MM.1S (cell line): ENCODE measurements around the gene CNOT8.

Experiments
- DNase-seq: peaks from one replicate; pipeline ENCODE4 v3.0.0-alpha.2; 2015
- H2AFZ ChIP-seq: fragments of 300-600 bp; sonication (generic); 2 replicates; pipeline ENCODE4 v1.6.0; 2016; ENCODE audit warnings: antibody characterized with exemption, low read length
- H3F3A ChIP-seq: fragments of 300-600 bp; sonication (generic); 2 replicates; pipeline ENCODE4 v1.6.1; 2016; ENCODE audit warnings: mild to moderate bottlenecking, antibody characterized with exemption, low read length, moderate library complexity, mixed read lengths; ENCODE audit not compliant: insufficient read depth
- H3K27ac ChIP-seq: fragments of 300-600 bp; sonication (generic); 2 replicates; pipeline ENCODE4 v1.5.1; 2016; ENCODE audit warnings: mild to moderate bottlenecking, low read length
- H3K27me3 ChIP-seq: fragments of 300-600 bp; sonication (generic); replicated peaks from 2 replicates; pipeline ENCODE4 v1.6.0; 2016; ENCODE audit warnings: low read length; ENCODE audit not compliant: insufficient read depth
- H3K36me3 ChIP-seq: fragments of 300-600 bp; sonication (generic); replicated peaks from 2 replicates; pipeline ENCODE4 v1.6.1; 2016; ENCODE audit warnings: mild to moderate bottlenecking, low read length, mixed read lengths; ENCODE audit not compliant: insufficient read depth
- H3K4me1 ChIP-seq: fragments of 300-600 bp; sonication (generic); 2 replicates; pipeline ENCODE4 v1.6.1; 2016; ENCODE audit warnings: low read length, mixed read lengths
- H3K4me2 ChIP-seq: fragments of 300-600 bp; sonication (generic); 2 replicates; pipeline ENCODE4 v1.6.0; 2016; ENCODE audit warnings: low read depth, low read length
- H3K4me3 ChIP-seq: fragments of 300-600 bp; sonication (generic); 2 replicates; pipeline ENCODE4 v1.5.1; 2016; ENCODE audit warnings: low read length, mixed read lengths
- H3K79me2 ChIP-seq: fragments of 300-600 bp; sonication (generic); 2 replicates; pipeline ENCODE4 v1.6.1; 2016; ENCODE audit warnings: mixed run types, low read length, mixed read lengths
- H3K9ac ChIP-seq: fragments of 300-600 bp; sonication (generic); 2 replicates; pipeline ENCODE4 v1.6.1; 2016; ENCODE audit warnings: low read length, mixed read lengths
- H3K9me2 ChIP-seq: fragments of 300-600 bp; sonication (generic); replicated peaks from 2 replicates; pipeline ENCODE4 v1.6.1; 2016; ENCODE audit warnings: mild to moderate bottlenecking, low read length, mixed read lengths; ENCODE audit not compliant: insufficient read depth
- H3K9me3 ChIP-seq: fragments of 300-600 bp; sonication (generic); replicated peaks from 2 replicates; pipeline ENCODE4 v1.6.1; 2016; ENCODE audit warnings: mild to moderate bottlenecking, low read length, mixed read lengths; ENCODE audit not compliant: insufficient read depth
- H4K20me1 ChIP-seq: fragments of 300-600 bp; sonication (generic); 2 replicates; pipeline ENCODE4 v1.6.1; 2016; ENCODE audit warnings: mild to moderate bottlenecking, low read length, moderate library complexity, mixed read lengths; ENCODE audit not compliant: insufficient read depth
- CTCF ChIP-seq: fragments of 300-600 bp; sonication (generic); IDR thresholded peaks from 2 replicates; pipeline ENCODE4 v1.5.1; 2016; ENCODE audit warnings: antibody characterized with exemption, low read length, mixed read lengths
- EZH2 ChIP-seq: fragments of 300-600 bp; sonication (generic); optimal IDR thresholded peaks from 2 replicates; pipeline ENCODE3; 2017; ENCODE audit warnings: low read depth, mild to moderate bottlenecking, antibody characterized with exemption, low read length, mixed read lengths
- EZH2phosphoT487 ChIP-seq: fragments of 300-600 bp; sonication (generic); IDR thresholded peaks from 2 replicates; pipeline ENCODE4 v1.6.1; 2018; ENCODE audit warnings: antibody characterized with exemption, low read length

The CNOT8 gene

GRCh38 chr5:154840435-154841272, 17.8 kb upstream of the CNOT8 start:
- Histone ChIP-seq H3K9me2 (no peaks in the 10 kb centered on the region), H3K27me3 (no peaks in the 10 kb centered on the region), H3K4me2 (no peak overlapping the region), H3K79me2 (no peaks in the 10 kb centered on the region), H3F3A (no peaks in the 10 kb centered on the region), H3K4me1 (no peaks in the 10 kb centered on the region), H2AFZ (no peak overlapping the region), H3K27ac (no peak overlapping the region), H3K4me3 (no peak overlapping the region), H3K36me3 (no peaks in the 10 kb centered on the region), H4K20me1 (no peaks in the 10 kb centered on the region), H3K9ac (no peak overlapping the region), H3K9me3 (no peaks in the 10 kb centered on the region)
- DNase-seq, result no peak
- no peak for TF ChIP-seq EZH2
- TF ChIP-seq CTCF, result no peak
- no peak for TF ChIP-seq EZH2phosphoT487

DNA sequence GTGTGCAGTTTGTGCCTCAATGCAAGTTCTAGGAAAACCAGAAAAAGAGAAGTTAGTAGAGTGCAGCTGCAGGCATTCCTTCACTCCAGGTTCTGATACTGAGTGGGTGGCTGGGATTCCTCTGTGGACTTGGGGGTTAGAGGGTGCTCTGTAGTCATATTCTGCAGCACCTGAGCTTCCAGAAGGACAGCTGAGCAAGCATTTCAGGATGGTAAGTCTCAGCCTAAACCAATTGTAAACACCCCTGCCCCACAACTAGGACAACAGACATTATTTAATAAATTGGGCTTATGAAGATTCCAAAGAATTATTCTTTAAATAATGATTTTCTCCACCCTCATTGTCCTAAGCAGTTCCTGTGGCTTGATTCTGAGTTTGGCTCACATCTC, 17.2 kb upstream of the CNOT8 start:
- H3K4me1 ChIP-seq, result no peaks in the 10 kb centered on the region
- H3K4me2 ChIP-seq, result no peak overlapping the region

DNA sequence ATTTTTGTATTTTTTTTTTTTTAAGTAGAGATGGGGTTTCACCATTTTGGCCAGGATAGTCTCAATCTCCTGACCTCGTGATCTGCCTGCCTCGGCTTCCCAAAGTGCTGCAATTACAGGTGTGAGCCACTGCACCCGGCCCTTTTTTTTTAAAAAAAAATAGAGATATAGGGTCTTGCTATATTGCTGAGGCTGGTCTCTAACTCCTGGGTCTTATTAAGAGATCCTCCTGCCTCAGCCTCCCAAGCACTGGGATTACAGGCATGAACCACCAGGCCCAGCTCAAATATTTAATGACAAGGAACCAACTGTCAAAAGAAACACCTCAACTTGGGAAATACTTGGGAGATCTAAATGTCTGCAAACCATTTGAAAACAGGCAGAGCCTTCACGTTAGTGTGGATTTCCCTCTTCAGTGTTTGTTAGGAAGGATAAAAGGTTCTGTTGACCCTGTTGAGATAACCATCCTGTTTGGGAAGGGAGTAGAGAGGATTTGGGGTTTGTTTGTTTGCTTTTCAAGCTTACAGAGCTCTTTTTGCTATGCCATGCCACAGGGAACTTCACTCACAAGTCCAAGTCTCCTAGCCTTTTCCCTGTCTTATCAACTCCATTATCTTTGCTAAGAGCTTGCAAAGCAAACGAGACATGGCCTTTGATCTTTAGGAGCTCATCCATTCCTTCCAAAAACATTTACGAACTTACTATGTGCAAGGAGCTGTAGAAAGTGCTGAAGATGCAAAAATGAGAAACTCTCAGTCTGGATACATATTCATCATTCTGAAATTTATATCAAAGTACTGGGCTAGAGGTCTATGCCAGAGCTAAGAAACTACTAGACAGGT, 15.5 kb upstream of the CNOT8 start:
- Histone ChIP-seq H3K4me3 (no peak overlapping the region), H3K9me2 (no peaks in the 10 kb centered on the region), H4K20me1 (no peaks in the 10 kb centered on the region), H3K27ac (no peak overlapping the region), H2AFZ (no peak overlapping the region), H3K27me3 (no peaks in the 10 kb centered on the region), H3K4me2 (no peak overlapping the region), H3K9me3 (no peaks in the 10 kb centered on the region), H3F3A (no peaks in the 10 kb centered on the region), H3K4me1 (no peaks in the 10 kb centered on the region), H3K79me2 (no peaks in the 10 kb centered on the region), H3K9ac (no peak overlapping the region), H3K36me3 (no peaks in the 10 kb centered on the region)
- no peak for DNase-seq
- no peak for TF ChIP-seq EZH2
- TF ChIP-seq CTCF, result no peak
- TF ChIP-seq EZH2phosphoT487, result no peak

More for the DNA sequence above, 17.2 kb upstream of the CNOT8 start:
- DNase-seq, result no peak
- Histone ChIP-seq H3K9me3 (no peaks in the 10 kb centered on the region), H3K9me2 (no peaks in the 10 kb centered on the region), H3F3A (no peaks in the 10 kb centered on the region), H3K4me3 (no peak overlapping the region), H3K27me3 (no peaks in the 10 kb centered on the region), H4K20me1 (no peaks in the 10 kb centered on the region), H2AFZ (no peak overlapping the region), H3K36me3 (no peaks in the 10 kb centered on the region), H3K79me2 (no peaks in the 10 kb centered on the region), H3K27ac (no peak overlapping the region), H3K9ac (no peak overlapping the region)
- TF ChIP-seq EZH2 (no peak), EZH2phosphoT487 (no peak), CTCF (no peak)
